ENCODE measurements around the gene SLC47A2. TPM values are rescaled to one million over a fixed set of nuclear protein-coding genes. Genes with fewer than 3 reads are reported as not detected.

The SLC47A2 gene
- total and polyA plus RNA-seq, 2 of the 13 experiments (the other 11 are each of a cell fraction or from before 2014, with no cell fraction given): 0.04 TPM; not detected in 1

DNA sequence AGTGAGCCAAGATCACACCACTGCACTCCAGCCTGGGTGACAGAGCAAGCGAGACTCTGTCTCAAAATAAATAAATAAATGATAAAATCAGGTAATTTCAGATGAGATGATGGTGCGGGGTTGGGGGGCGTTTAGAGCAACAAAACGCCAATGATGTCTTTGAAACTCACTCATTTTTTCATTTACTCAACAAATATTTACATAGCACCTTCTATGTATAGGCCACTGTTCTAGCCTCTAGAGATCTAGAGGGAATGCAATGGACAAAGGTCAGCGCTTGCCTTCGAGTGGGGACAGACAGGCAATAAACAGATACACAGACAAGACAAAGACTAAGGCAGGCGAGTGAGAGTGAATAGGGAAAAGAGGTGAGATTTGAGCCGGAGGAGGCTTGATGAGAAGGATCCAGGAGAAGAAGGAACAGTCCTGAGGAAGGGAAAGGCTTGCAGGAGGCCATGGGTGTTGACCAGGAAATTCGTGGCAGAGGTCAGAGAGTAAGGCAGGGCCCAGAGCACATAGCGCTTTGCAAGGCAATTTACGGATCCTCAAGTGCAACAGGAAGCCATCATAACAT, 17.7 kb upstream of the SLC47A2 start (continued):
- no peak for TF ChIP-seq SIN3A (IDR thresholded peaks at IDR 0.05; ENCODE audit: borderline replicate concordance, low read depth, low read length)
- TF ChIP-seq, protein P1, sequence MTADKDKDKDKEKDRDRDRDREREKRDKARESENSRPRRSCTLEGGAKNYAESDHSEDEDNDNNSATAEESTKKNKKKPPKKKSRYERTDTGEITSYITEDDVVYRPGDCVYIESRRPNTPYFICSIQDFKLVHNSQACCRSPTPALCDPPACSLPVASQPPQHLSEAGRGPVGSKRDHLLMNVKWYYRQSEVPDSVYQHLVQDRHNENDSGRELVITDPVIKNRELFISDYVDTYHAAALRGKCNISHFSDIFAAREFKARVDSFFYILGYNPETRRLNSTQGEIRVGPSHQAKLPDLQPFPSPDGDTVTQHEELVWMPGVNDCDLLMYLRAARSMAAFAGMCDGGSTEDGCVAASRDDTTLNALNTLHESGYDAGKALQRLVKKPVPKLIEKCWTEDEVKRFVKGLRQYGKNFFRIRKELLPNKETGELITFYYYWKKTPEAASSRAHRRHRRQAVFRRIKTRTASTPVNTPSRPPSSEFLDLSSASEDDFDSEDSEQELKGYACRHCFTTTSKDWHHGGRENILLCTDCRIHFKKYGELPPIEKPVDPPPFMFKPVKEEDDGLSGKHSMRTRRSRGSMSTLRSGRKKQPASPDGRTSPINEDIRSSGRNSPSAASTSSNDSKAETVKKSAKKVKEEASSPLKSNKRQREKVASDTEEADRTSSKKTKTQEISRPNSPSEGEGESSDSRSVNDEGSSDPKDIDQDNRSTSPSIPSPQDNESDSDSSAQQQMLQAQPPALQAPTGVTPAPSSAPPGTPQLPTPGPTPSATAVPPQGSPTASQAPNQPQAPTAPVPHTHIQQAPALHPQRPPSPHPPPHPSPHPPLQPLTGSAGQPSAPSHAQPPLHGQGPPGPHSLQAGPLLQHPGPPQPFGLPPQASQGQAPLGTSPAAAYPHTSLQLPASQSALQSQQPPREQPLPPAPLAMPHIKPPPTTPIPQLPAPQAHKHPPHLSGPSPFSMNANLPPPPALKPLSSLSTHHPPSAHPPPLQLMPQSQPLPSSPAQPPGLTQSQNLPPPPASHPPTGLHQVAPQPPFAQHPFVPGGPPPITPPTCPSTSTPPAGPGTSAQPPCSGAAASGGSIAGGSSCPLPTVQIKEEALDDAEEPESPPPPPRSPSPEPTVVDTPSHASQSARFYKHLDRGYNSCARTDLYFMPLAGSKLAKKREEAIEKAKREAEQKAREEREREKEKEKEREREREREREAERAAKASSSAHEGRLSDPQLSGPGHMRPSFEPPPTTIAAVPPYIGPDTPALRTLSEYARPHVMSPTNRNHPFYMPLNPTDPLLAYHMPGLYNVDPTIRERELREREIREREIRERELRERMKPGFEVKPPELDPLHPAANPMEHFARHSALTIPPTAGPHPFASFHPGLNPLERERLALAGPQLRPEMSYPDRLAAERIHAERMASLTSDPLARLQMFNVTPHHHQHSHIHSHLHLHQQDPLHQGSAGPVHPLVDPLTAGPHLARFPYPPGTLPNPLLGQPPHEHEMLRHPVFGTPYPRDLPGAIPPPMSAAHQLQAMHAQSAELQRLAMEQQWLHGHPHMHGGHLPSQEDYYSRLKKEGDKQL (CRISPR knock-in tag; IDR thresholded peaks at IDR 0.05; ENCODE audit: low read depth): peak; percentile 90
- TF ChIP-seq, protein P2, sequence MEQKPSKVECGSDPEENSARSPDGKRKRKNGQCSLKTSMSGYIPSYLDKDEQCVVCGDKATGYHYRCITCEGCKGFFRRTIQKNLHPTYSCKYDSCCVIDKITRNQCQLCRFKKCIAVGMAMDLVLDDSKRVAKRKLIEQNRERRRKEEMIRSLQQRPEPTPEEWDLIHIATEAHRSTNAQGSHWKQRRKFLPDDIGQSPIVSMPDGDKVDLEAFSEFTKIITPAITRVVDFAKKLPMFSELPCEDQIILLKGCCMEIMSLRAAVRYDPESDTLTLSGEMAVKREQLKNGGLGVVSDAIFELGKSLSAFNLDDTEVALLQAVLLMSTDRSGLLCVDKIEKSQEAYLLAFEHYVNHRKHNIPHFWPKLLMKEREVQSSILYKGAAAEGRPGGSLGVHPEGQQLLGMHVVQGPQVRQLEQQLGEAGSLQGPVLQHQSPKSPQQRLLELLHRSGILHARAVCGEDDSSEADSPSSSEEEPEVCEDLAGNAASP (CRISPR knock-in tag; IDR thresholded peaks at IDR 0.05; ENCODE audit: borderline replicate concordance): peak; percentile 68; the same call in 1 of the 2 replicates
- TF ChIP-seq, protein P3, sequence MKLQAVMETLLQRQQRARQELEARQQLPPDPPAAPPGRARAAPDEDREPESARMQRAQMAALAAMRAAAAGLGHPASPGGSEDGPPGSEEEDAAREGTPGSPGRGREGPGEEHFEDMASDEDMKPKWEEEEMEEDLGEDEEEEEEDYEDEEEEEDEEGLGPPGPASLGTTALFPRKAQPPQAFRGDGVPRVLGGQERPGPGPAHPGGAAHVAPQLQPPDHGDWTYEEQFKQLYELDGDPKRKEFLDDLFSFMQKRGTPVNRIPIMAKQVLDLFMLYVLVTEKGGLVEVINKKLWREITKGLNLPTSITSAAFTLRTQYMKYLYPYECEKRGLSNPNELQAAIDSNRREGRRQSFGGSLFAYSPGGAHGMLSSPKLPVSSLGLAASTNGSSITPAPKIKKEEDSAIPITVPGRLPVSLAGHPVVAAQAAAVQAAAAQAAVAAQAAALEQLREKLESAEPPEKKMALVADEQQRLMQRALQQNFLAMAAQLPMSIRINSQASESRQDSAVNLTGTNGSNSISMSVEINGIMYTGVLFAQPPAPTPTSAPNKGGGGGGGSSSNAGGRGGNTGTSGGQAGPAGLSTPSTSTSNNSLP (IDR thresholded peaks at IDR 0.05; ENCODE audit: low read depth, low read length): peak; percentile 64
- TF ChIP-seq, protein P4, sequence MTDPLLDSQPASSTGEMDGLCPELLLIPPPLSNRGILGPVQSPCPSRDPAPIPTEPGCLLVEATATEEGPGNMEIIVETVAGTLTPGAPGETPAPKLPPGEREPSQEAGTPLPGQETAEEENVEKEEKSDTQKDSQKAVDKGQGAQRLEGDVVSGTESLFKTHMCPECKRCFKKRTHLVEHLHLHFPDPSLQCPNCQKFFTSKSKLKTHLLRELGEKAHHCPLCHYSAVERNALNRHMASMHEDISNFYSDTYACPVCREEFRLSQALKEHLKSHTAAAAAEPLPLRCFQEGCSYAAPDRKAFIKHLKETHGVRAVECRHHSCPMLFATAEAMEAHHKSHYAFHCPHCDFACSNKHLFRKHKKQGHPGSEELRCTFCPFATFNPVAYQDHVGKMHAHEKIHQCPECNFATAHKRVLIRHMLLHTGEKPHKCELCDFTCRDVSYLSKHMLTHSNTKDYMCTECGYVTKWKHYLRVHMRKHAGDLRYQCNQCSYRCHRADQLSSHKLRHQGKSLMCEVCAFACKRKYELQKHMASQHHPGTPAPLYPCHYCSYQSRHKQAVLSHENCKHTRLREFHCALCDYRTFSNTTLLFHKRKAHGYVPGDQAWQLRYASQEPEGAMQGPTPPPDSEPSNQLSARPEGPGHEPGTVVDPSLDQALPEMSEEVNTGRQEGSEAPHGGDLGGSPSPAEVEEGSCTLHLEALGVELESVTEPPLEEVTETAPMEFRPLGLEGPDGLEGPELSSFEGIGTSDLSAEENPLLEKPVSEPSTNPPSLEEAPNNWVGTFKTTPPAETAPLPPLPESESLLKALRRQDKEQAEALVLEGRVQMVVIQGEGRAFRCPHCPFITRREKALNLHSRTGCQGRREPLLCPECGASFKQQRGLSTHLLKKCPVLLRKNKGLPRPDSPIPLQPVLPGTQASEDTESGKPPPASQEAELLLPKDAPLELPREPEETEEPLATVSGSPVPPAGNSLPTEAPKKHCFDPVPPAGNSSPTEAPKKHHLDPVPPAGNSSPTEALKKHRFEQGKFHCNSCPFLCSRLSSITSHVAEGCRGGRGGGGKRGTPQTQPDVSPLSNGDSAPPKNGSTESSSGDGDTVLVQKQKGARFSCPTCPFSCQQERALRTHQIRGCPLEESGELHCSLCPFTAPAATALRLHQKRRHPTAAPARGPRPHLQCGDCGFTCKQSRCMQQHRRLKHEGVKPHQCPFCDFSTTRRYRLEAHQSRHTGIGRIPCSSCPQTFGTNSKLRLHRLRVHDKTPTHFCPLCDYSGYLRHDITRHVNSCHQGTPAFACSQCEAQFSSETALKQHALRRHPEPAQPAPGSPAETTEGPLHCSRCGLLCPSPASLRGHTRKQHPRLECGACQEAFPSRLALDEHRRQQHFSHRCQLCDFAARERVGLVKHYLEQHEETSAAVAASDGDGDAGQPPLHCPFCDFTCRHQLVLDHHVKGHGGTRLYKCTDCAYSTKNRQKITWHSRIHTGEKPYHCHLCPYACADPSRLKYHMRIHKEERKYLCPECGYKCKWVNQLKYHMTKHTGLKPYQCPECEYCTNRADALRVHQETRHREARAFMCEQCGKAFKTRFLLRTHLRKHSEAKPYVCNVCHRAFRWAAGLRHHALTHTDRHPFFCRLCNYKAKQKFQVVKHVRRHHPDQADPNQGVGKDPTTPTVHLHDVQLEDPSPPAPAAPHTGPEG (CRISPR knock-in tag; IDR thresholded peaks at IDR 0.05): no peak
- no peak for TF ChIP-seq ZSCAN29 (CRISPR knock-in tag; conservative IDR thresholded peaks at IDR 0.05)
- TF ChIP-seq ONECUT2 (CRISPR knock-in tag; IDR thresholded peaks at IDR 0.05): peak; percentile 40; the same call in 1 of the 2 replicates
- TF ChIP-seq FOSL2 (CRISPR knock-in tag; IDR thresholded peaks at IDR 0.05): peak; percentile 62
- no peak for TF ChIP-seq RBFOX2 (IDR thresholded peaks at IDR 0.05; ENCODE audit: low read depth, low read length)
- TF ChIP-seq ZMYM2 (CRISPR knock-in tag; IDR thresholded peaks at IDR 0.05): peak; percentile 48; the same call in 1 of the 2 replicates
- 0 out of 2 replicates have a peak, but pooled peaks have one; percentile 17 for TF ChIP-seq JUND (CRISPR knock-in tag; IDR thresholded peaks at IDR 0.05)
- TF ChIP-seq, protein P5, sequence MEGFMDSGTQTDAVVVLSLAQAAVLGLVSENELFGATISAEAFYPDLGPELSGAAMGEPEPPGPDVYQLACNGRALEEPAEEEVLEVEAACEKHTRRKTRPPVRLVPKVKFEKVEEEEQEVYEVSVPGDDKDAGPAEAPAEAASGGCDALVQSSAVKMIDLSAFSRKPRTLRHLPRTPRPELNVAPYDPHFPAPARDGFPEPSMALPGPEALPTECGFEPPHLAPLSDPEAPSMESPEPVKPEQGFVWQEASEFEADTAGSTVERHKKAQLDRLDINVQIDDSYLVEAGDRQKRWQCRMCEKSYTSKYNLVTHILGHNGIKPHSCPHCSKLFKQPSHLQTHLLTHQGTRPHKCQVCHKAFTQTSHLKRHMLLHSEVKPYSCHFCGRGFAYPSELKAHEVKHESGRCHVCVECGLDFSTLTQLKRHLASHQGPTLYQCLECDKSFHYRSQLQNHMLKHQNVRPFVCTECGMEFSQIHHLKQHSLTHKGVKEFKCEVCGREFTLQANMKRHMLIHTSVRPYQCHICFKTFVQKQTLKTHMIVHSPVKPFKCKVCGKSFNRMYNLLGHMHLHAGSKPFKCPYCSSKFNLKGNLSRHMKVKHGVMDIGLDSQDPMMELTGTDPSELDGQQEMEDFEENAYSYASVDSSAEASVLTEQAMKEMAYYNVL (CRISPR knock-in tag; IDR thresholded peaks at IDR 0.05; ENCODE audit: borderline replicate concordance): peak; percentile 92
